Measurements from ENCODE around the gene AACS.

DNA sequence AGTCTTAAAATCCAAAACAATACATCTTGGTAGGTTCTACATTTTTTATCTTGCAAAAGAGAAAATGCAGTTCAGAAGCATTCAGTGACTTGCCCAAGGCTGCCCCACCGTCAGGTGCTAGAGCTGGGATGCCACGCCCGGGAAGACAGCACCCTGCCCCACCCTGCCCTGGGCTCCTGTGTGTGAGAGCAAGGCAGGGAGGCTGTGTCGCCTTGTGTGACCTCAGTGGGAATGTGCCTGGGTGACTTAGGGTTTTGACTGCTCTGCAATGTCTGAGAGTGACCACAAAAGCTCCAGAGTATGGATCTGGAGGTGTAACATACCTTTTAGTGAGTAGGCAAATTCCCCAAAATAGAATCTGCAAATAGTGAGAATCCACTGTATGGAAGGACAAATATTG lies 60.0 kb downstream of the AACS start:
- TF ChIP-seq CTCF (IDR thresholded peaks at IDR 0.05) (no peak), POLR2A (IDR thresholded peaks at IDR 0.05) (no peak)

Data from body of pancreas (tissue), 4 donors.